Gastrocnemius medialis (tissue), 4 donors: ENCODE results near the gene DNAJC22.

Experiments used
- POLR2A ChIP-seq, 2 donors: fragments of 450-650 bp; IDR thresholded peaks; one replicate each; pipeline ENCODE4 v1.6.1; 2017; ENCODE audit warnings: antibody characterized with exemption in 2 of 2, mild to moderate bottlenecking in 2 of 2, moderate library complexity in 2 of 2
- TF ChIP-seq, protein P1 (sequence below), 5 experiments: fragments of 450-650 bp in 3 of 5; fragments of 200-600 bp in 2 of 5; sonication (generic) in 2 of 5; IDR thresholded peaks in 4 of 5; conservative IDR thresholded peaks in 1 of 5; 1 replicate in 4 of 5; 2 replicates in 1 of 5; pipeline ENCODE4 v1.5.1; 2016 to 2019; ENCODE audit warnings: antibody characterized with exemption in 5 of 5, mild to moderate bottlenecking in 3 of 5, moderate library complexity in 3 of 5

DNA sequence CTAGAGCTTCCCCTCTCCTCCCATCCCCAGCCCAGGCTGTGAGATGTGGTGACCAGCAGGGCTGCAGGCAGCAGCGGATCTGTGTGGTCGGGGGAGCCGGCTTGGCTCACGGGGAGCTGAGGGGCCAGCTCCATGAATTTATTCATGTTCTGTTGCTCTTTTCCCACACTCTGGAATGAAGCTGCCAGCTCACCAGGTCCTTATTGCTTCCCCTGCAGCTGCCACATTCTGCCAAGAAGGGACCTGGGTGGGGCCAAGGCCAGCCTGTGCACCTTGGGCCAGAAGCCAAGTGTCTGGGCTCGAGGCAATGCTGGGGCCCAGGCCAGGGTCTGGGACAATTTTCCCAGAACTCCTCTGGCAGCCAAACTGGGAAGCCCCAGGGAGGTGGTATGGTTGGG is 7.2 kb upstream of the DNAJC22 start:
- TF ChIP-seq, protein P1, sequence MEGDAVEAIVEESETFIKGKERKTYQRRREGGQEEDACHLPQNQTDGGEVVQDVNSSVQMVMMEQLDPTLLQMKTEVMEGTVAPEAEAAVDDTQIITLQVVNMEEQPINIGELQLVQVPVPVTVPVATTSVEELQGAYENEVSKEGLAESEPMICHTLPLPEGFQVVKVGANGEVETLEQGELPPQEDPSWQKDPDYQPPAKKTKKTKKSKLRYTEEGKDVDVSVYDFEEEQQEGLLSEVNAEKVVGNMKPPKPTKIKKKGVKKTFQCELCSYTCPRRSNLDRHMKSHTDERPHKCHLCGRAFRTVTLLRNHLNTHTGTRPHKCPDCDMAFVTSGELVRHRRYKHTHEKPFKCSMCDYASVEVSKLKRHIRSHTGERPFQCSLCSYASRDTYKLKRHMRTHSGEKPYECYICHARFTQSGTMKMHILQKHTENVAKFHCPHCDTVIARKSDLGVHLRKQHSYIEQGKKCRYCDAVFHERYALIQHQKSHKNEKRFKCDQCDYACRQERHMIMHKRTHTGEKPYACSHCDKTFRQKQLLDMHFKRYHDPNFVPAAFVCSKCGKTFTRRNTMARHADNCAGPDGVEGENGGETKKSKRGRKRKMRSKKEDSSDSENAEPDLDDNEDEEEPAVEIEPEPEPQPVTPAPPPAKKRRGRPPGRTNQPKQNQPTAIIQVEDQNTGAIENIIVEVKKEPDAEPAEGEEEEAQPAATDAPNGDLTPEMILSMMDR (IDR thresholded peaks at IDR 0.05 in 4 of 5, conservative IDR thresholded peaks at IDR 0.05 in 1 of 5): no peak
- no peak for TF ChIP-seq POLR2A (IDR thresholded peaks at IDR 0.05)
